HepG2 (cell line): ENCODE data around the gene NDUFA13. TPM values are rescaled to one million over a fixed set of nuclear protein-coding genes. Genes with fewer than 3 reads are reported as not detected.

Source experiments
- ATAC-seq: fragments of 200-7000 bp; cut with Tn5 transposase; 3 replicates; pipeline ENCODE4 v1.9.1; 2020; ENCODE audit warnings: mild to moderate bottlenecking, moderate library complexity
- BruUV-seq: library from RNA; stranded (reverse); fragments of 400-500 nt; replicated peaks from 2 replicates; lab custom pipeline; 2021; lab: Mats Ljungman, UMichigan
- CTCF ChIA-PET: fragments of 300-600 bp; formaldehyde crosslinking; extraction: SDS; loops from one replicate; lab custom pipeline; 2021; ENCODE audit warnings: low total read pairs, inconsistent platforms, low intra/inter-chr PET ratio; lab: Yijun Ruan, JAX
- POLR2A ChIA-PET: fragments of 350-600 bp; sonication (Branson Sonifier 250); formaldehyde crosslinking; loops from one replicate; lab custom pipeline; 2020; ENCODE audit warnings: antibody characterized with exemption, inconsistent platforms; lab: Yijun Ruan, JAX
- DNase-seq: peaks from one replicate; pipeline ENCODE4 v3.0.0-alpha.2; 2015; ENCODE audit warnings: low spot score
- FAIRE-seq: peaks from 3 replicates; lab custom pipeline; 2011; peaks lifted over from hg19 to GRCh38; lab: Jason Lieb, UNC
- H2AFZ ChIP-seq: one replicate; pipeline ENCODE4 v1.6.1; 2011; ENCODE audit warnings: low read length, inconsistent platforms
- H3K27ac ChIP-seq: fragments of 300-600 bp; 3 replicates; pipeline ENCODE4 v1.8.0; 2011; ENCODE audit warnings: mixed run types, mild to moderate bottlenecking, mixed read lengths, low read length, inconsistent platforms; ENCODE audit not compliant: insufficient read depth; ENCODE audit errors: extremely low read length
- H3K27me3 ChIP-seq, 2 experiments: fragments of 200-600 bp in 1 of 2; 2 replicates in 1 of 2; 3 replicates in 1 of 2; pipeline versions ENCODE4 v1.6.0 to v1.8.0; 2011; ENCODE audit warnings: low read length in 2 of 2, mild to moderate bottlenecking in 2 of 2, moderate library complexity in 2 of 2, inconsistent platforms in 1 of 2; ENCODE audit not compliant: insufficient read depth in 2 of 2, control insufficient read depth in 1 of 2
- H3K36me3 ChIP-seq, 2 experiments: fragments of 200-600 bp in 1 of 2; replicated peaks in 1 of 2; 2 replicates in 1 of 2; 3 replicates in 1 of 2; pipeline versions ENCODE4 v1.5.1 to v1.8.0; 2011; ENCODE audit warnings: low read length in 2 of 2, inconsistent platforms in 1 of 2; ENCODE audit not compliant: insufficient read depth in 2 of 2, control insufficient read depth in 1 of 2
- H3K4me1 ChIP-seq: 2 replicates; pipeline ENCODE4 v1.5.1; 2012; ENCODE audit warnings: low read length, inconsistent platforms; ENCODE audit not compliant: insufficient read depth
- H3K4me2 ChIP-seq: 2 replicates; pipeline ENCODE4 v1.6.0; 2011; ENCODE audit warnings: low read depth, low read length, inconsistent platforms
- H3K4me3 ChIP-seq, 3 experiments: fragments of 200-600 bp in 1 of 3; sonication (generic), shearing (Covaris generic) in 1 of 3; replicated peaks in 1 of 3; 2 replicates each; pipeline ENCODE4 v1.5.1; 2011 to 2016; ENCODE audit warnings: low read length in 3 of 3, inconsistent platforms in 2 of 3, low read depth in 2 of 3, mild to moderate bottlenecking in 2 of 3, control low read depth in 1 of 3, mixed read lengths in 1 of 3; ENCODE audit not compliant: insufficient read depth in 1 of 3
- H3K79me2 ChIP-seq: one replicate; pipeline ENCODE4 v1.6.1; 2011; ENCODE audit warnings: low read length, inconsistent platforms; ENCODE audit not compliant: insufficient read depth
- H3K9ac ChIP-seq: 2 replicates; pipeline ENCODE4 v1.6.0; 2011; ENCODE audit warnings: mild to moderate bottlenecking, low read depth, low read length, inconsistent platforms; ENCODE audit not compliant: insufficient read depth
- H3K9me3 ChIP-seq: 2 replicates; pipeline ENCODE4 v1.5.1; 2012; ENCODE audit warnings: mild to moderate bottlenecking, low read length
- H4K20me1 ChIP-seq: 2 replicates; pipeline ENCODE4 v1.6.0; 2011; ENCODE audit warnings: inconsistent platforms, mild to moderate bottlenecking, low read length, moderate library complexity; ENCODE audit not compliant: insufficient read depth
- AGO1 ChIP-seq: fragments of 200-400 bp; formaldehyde crosslinking; IDR thresholded peaks from 2 replicates; pipeline ENCODE4 v1.6.1; 2017; ENCODE audit warnings: mild to moderate bottlenecking, low read depth, low read length, moderate library complexity; ENCODE audit not compliant: poor library complexity, severe bottlenecking
- ARNT ChIP-seq: fragments of 450-650 bp; IDR thresholded peaks from 2 replicates; pipeline ENCODE4 v1.6.1; 2017
- GPN1 ChIP-seq: sonication (generic); formaldehyde crosslinking; IDR thresholded peaks from 2 replicates; pipeline ENCODE4 v1.5.1; 2020; ENCODE audit warnings: missing genetic modification reagents, borderline replicate concordance
- GTF2F1 ChIP-seq: fragments of 150-350 bp; IDR thresholded peaks from 2 replicates; pipeline ENCODE4 v1.6.1; 2014; ENCODE audit warnings: low read length
- HOXA3 ChIP-seq: sonication (generic); formaldehyde crosslinking; IDR thresholded peaks from 2 replicates; pipeline ENCODE4 v1.5.0; 2020; ENCODE audit warnings: missing genetic modification reagents
- MED13 ChIP-seq: sonication (generic); formaldehyde crosslinking; IDR thresholded peaks from 2 replicates; pipeline ENCODE4 v1.5.0; 2020; ENCODE audit warnings: missing genetic modification reagents
- MIER3 ChIP-seq: IDR thresholded peaks from 2 replicates; pipeline ENCODE4 v1.6.1; 2016; ENCODE audit warnings: missing compliant biosample characterization, borderline replicate concordance
- MTA3 ChIP-seq: sonication (generic); formaldehyde crosslinking; IDR thresholded peaks from 2 replicates; pipeline ENCODE4 v1.4.0; 2020; ENCODE audit warnings: missing genetic modification reagents
- RXRB ChIP-seq: IDR thresholded peaks from 2 replicates; pipeline ENCODE4 v1.6.1; 2016; ENCODE audit warnings: borderline replicate concordance, missing genetic modification reagents, missing compliant biosample characterization
- SRY ChIP-seq: sonication (generic); formaldehyde crosslinking; IDR thresholded peaks from 2 replicates; pipeline ENCODE4 v1.8.0; 2022; ENCODE audit warnings: mild to moderate bottlenecking, missing genetic modification reagents
- TP53 ChIP-seq: sonication (generic); formaldehyde crosslinking; conservative IDR thresholded peaks from 2 replicates; pipeline ENCODE4 v1.4.0; 2020; ENCODE audit warnings: missing genetic modification reagents
- ZNF33A ChIP-seq: sonication (generic); formaldehyde crosslinking; IDR thresholded peaks from 2 replicates; pipeline ENCODE4 v1.5.1; 2020; ENCODE audit warnings: missing genetic modification reagents, mild to moderate bottlenecking, moderate library complexity, borderline replicate concordance
- ZNF367 ChIP-seq: sonication (generic); formaldehyde crosslinking; IDR thresholded peaks from 2 replicates; pipeline ENCODE4 v1.4.0; 2020; ENCODE audit warnings: missing genetic modification reagents, borderline replicate concordance
- ZNF749 ChIP-seq: sonication (generic); formaldehyde crosslinking; IDR thresholded peaks from 2 replicates; pipeline ENCODE4 v1.8.0; 2022; ENCODE audit warnings: mild to moderate bottlenecking, missing genetic modification reagents, moderate library complexity, borderline replicate concordance
- ZNF775 ChIP-seq: sonication (generic); formaldehyde crosslinking; IDR thresholded peaks from 2 replicates; pipeline ENCODE4 v1.4.0; 2020; ENCODE audit warnings: missing genetic modification reagents, mild to moderate bottlenecking, moderate library complexity, borderline replicate concordance
- WGBS: methylation state at CpG from one replicate; pipeline ENCODE4 v1.1.6; 2017; ENCODE audit warnings: low lambda C conversion rate; 5-methylcytosine and 5-hydroxymethylcytosine counted together
- in situ Hi-C: cut with HindIII; loops from 2 replicates; pipeline ENCODE4 v1.10.0; 2017; ENCODE audit warnings: low pct_unique_long_range_greater_than_20kb; ENCODE audit not compliant: extremely low pct_ligation_motif_present
- intact Hi-C: fragments of 100-400 bp; cut with micrococcal nuclease; formaldehyde crosslinking; loops from one replicate; pipeline ENCODE4 v1.10.0; 2022; ENCODE audit not compliant: unreplicated experiment
- polyA plus RNA-seq, 8 experiments: library from polyadenylated mRNA; depleted of rRNA in 3 of 8; stranded (reverse) in 7 of 8; unstranded in 1 of 8; fragments of >200 nt; fragmentation: Illumina TruSeq in 4 of 8; extraction: Trizol in 4 of 8; gene quantifications; 2 replicates each; pipeline versions ENCODE4 v1.2.1 to v1.2.3, GENCODE V29; 2011 to 2016; ENCODE audit warnings: low read depth in 4 of 8, missing spikeins in 1 of 8, mixed read lengths in 1 of 8; ENCODE audit not compliant: insufficient read depth in 1 of 8
- total RNA-seq, 5 experiments: library from RNA; depleted of rRNA; stranded (reverse); fragments of >200 nt; fragmentation: Illumina TruSeq; extraction: Trizol; gene quantifications; 2 replicates each; pipeline ENCODE4 v1.2.3, GENCODE V29; 2016; ENCODE audit warnings: low read depth in 1 of 5
- TF ChIP-seq, protein P1 (sequence below): sonication (generic); formaldehyde crosslinking; IDR thresholded peaks from 2 replicates; pipeline ENCODE4 v1.4.0; 2020; ENCODE audit warnings: missing genetic modification reagents
- TF ChIP-seq, protein P2 (sequence below): sonication (generic); formaldehyde crosslinking; conservative IDR thresholded peaks from 2 replicates; pipeline ENCODE4 v1.4.0; 2020; ENCODE audit warnings: missing genetic modification reagents
- TF ChIP-seq, protein P3 (sequence below): sonication (generic); formaldehyde crosslinking; IDR thresholded peaks from 2 replicates; pipeline ENCODE4 v1.8.1; 2023; ENCODE audit warnings: mild to moderate bottlenecking, moderate library complexity, missing genetic modification reagents
- TF ChIP-seq, protein P4 (sequence below): sonication (generic); formaldehyde crosslinking; IDR thresholded peaks from 2 replicates; pipeline ENCODE4 v1.5.1; 2020; ENCODE audit warnings: missing genetic modification reagents, mild to moderate bottlenecking, borderline replicate concordance

NDUFA13 gene
- total and polyA plus RNA-seq, 2 of the 13 experiments (the other 11 are each of a cell fraction or from before 2014, with no cell fraction given), result 337 to 366 TPM

DNA sequence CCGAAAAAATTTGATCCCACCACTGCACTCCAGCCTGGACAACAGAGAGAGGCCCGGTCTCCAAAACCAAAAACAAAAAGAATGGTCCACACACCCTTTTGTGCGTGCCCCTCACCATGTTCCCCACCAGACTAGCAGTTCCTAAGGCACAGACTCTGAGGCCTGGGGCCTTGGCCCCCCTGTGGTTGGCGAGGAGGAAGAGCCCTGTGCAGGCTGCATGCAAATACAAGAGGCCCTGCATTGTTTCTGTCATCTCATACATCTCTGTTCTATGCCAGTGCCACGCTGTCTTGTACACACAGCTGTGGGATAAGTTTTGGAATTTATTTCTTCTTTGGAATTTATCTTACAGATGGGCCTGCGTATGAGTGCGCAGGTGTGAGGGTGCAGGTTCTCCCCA lies 8.0 kb downstream of the NDUFA13 start:
- TF ChIP-seq, protein P1, sequence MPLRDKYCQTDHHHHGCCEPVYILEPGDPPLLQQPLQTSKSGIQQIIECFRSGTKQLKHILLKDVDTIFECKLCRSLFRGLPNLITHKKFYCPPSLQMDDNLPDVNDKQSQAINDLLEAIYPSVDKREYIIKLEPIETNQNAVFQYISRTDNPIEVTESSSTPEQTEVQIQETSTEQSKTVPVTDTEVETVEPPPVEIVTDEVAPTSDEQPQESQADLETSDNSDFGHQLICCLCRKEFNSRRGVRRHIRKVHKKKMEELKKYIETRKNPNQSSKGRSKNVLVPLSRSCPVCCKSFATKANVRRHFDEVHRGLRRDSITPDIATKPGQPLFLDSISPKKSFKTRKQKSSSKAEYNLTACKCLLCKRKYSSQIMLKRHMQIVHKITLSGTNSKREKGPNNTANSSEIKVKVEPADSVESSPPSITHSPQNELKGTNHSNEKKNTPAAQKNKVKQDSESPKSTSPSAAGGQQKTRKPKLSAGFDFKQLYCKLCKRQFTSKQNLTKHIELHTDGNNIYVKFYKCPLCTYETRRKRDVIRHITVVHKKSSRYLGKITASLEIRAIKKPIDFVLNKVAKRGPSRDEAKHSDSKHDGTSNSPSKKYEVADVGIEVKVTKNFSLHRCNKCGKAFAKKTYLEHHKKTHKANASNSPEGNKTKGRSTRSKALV, result no peak
- TF ChIP-seq ARNT (no peak), MED13 (no peak), MTA3 (no peak), MIER3 (CRISPR knock-in tag) (no peak), TP53 (CRISPR knock-in tag) (no peak), ZNF33A (CRISPR knock-in tag) (no peak), AGO1 (no peak), HOXA3 (CRISPR knock-in tag) (no peak), GTF2F1 (no peak), SRY (CRISPR knock-in tag) (no peak), RXRB (CRISPR knock-in tag) (no peak), ZNF775 (CRISPR knock-in tag) (no peak), GPN1 (CRISPR knock-in tag) (no peak), ZNF749 (CRISPR knock-in tag) (no peak), ZNF367 (CRISPR knock-in tag) (no peak)
- TF ChIP-seq, protein P2, sequence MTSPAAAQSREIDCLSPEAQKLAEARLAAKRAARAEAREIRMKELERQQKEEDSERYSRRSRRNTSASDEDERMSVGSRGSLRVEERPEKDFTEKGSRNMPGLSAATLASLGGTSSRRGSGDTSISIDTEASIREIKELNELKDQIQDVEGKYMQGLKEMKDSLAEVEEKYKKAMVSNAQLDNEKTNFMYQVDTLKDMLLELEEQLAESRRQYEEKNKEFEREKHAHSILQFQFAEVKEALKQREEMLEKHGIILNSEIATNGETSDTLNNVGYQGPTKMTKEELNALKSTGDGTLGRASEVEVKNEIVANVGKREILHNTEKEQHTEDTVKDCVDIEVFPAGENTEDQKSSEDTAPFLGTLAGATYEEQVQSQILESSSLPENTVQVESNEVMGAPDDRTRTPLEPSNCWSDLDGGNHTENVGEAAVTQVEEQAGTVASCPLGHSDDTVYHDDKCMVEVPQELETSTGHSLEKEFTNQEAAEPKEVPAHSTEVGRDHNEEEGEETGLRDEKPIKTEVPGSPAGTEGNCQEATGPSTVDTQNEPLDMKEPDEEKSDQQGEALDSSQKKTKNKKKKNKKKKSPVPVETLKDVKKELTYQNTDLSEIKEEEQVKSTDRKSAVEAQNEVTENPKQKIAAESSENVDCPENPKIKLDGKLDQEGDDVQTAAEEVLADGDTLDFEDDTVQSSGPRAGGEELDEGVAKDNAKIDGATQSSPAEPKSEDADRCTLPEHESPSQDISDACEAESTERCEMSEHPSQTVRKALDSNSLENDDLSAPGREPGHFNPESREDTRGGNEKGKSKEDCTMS, result no peak
- TF ChIP-seq, protein P3, sequence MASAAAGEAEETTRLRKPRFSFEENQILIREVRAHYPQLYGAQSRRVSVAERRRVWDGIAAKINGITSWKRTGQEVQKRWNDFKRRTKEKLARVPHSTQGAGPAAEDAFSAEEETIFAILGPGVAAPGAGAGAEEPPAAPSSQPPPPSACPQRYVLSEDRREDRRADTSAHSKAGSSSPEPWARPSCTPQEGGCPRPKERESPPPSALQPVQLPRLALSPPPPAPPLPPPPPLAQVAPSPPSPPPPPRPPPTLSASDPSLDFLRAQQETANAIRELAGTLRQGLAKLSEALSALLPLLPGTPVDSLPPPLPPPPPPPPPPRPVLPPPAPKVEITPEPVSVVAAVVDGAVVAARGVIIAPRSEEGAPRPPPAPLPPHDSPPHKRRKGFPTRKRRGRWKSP (CRISPR knock-in tag), result no peak
- TF ChIP-seq, protein P4, sequence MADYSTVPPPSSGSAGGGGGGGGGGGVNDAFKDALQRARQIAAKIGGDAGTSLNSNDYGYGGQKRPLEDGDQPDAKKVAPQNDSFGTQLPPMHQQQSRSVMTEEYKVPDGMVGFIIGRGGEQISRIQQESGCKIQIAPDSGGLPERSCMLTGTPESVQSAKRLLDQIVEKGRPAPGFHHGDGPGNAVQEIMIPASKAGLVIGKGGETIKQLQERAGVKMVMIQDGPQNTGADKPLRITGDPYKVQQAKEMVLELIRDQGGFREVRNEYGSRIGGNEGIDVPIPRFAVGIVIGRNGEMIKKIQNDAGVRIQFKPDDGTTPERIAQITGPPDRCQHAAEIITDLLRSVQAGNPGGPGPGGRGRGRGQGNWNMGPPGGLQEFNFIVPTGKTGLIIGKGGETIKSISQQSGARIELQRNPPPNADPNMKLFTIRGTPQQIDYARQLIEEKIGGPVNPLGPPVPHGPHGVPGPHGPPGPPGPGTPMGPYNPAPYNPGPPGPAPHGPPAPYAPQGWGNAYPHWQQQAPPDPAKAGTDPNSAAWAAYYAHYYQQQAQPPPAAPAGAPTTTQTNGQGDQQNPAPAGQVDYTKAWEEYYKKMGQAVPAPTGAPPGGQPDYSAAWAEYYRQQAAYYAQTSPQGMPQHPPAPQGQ, result no peak
- no TSS peak for BruUV-seq
- no peak for ATAC-seq
- Histone ChIP-seq H3K4me2 (no peak overlapping the region), H2AFZ (no peak overlapping the region), H3K36me3 (peaks cover 10 to 37% of the 10 kb centered on the region in 2 experiments), H3K79me2 (peaks cover 16% of the 10 kb centered on the region), H3K4me1 (no peaks in the 10 kb centered on the region), H3K9me3 (no peaks in the 10 kb centered on the region), H4K20me1 (peaks cover 21% of the 10 kb centered on the region), H3K27ac (no peak overlapping the region), H3K9ac (no peak overlapping the region), H3K27me3 (no peaks in the 10 kb centered on the region), H3K4me3 (no peak overlapping the region)
- 93% methylated on average over 7 of the region's 7 CpGs for WGBS
- intact Hi-C loops, result no loop called here
- in situ Hi-C loops, result no loop called here
- ChIA-PET CTCF (no interaction called here), POLR2A (no interaction called here)
- DNase-seq, result no peak
- no peak for FAIRE-seq
